Type B pancreatic cell (in vitro differentiated cells): ENCODE measurements around the gene TNFRSF9. TPM values are rescaled to one million over a fixed set of nuclear protein-coding genes. Genes with fewer than 3 reads are reported as not detected.
"Not testable (repeated sequence)": the region's sequence is repeated elsewhere in the genome, so short reads cannot be mapped to it uniquely, and the experiment has no call there.

Source experiments
- DNase-seq: peaks from one replicate; pipeline ENCODE4 v3.0.0; 2021; ENCODE audit warnings: mixed read lengths; ENCODE audit not compliant: unreplicated experiment; ENCODE audit errors: extremely low spot score
- H3K27ac Mint-ChIP-seq: 2 replicates; pipeline ENCODE4 v1.8.0; 2021; ENCODE audit warnings: mild to moderate bottlenecking, mixed read lengths
- H3K27me3 Mint-ChIP-seq: 2 replicates; pipeline ENCODE4 v1.8.0; 2021; ENCODE audit warnings: mixed read lengths
- H3K36me3 Mint-ChIP-seq: 2 replicates; pipeline ENCODE4 v1.8.0; 2021; ENCODE audit warnings: mixed read lengths
- H3K4me1 Mint-ChIP-seq: one replicate; pipeline ENCODE4 v1.8.0; 2021; ENCODE audit warnings: mixed read lengths; ENCODE audit not compliant: unreplicated experiment
- H3K4me3 Mint-ChIP-seq: 2 replicates; pipeline ENCODE4 v1.8.0; 2021; ENCODE audit warnings: mild to moderate bottlenecking, mixed read lengths
- H3K9me3 Mint-ChIP-seq: 2 replicates; pipeline ENCODE4 v1.8.0; 2021; ENCODE audit warnings: mixed read lengths
- CTCF ChIP-seq: fragments of 200-600 bp; sonication (generic); conservative IDR thresholded peaks from 2 replicates; pipeline ENCODE4 v1.5.0; 2021; ENCODE audit warnings: antibody characterized with exemption, mild to moderate bottlenecking
- total RNA-seq: library from RNA; stranded (reverse); gene quantifications from 2 replicates; pipeline ENCODE4 v1.2.1, GENCODE V29; 2021; ENCODE audit warnings: low replicate concordance

The TNFRSF9 gene
- total RNA-seq, 1 donor from 2014 or later, result 0.39 TPM

- Mint-ChIP-seq H3K27ac (no peak overlapping the region), H3K36me3 (no peaks in the 10 kb centered on the region), H3K9me3 (no peaks in the 10 kb centered on the region), H3K4me3 (no peak overlapping the region), H3K27me3 (peaks cover 12% of the 10 kb centered on the region), H3K4me1 (no peaks in the 10 kb centered on the region)
- DNase-seq, result no peak
- no peak for TF ChIP-seq CTCF
Measured at GRCh38 chr1:7922301-7922700, 18.3 kb downstream of the TNFRSF9 start.

- H3K27me3 Mint-ChIP-seq, result peaks cover 7% of the 10 kb centered on the region
- no peaks in the 10 kb centered on the region for H3K9me3 Mint-ChIP-seq
- TF ChIP-seq CTCF, result no peak
- no peak overlapping the region for H3K27ac Mint-ChIP-seq
- no peaks in the 10 kb centered on the region for H3K36me3 Mint-ChIP-seq
- DNase-seq, result no peak
- no peaks in the 10 kb centered on the region for H3K4me1 Mint-ChIP-seq
- no peak overlapping the region for H3K4me3 Mint-ChIP-seq
Measured at GRCh38 chr1:7921796-7922195, 18.8 kb downstream of the TNFRSF9 start.

GRCh38 chr1:7919880-7920279 is 20.8 kb downstream of the TNFRSF9 start:
- no peak for TF ChIP-seq CTCF
- no peak for DNase-seq
- Mint-ChIP-seq H3K4me1 (no peaks in the 10 kb centered on the region), H3K27me3 (no peaks in the 10 kb centered on the region), H3K36me3 (no peaks in the 10 kb centered on the region), H3K27ac (no peak overlapping the region), H3K4me3 (no peak overlapping the region), H3K9me3 (no peaks in the 10 kb centered on the region)

GRCh38 chr1:7917971-7918370 is 22.7 kb downstream of the TNFRSF9 start:
- not testable (repeated sequence) for H3K9me3 Mint-ChIP-seq, H3K4me3 Mint-ChIP-seq, H3K4me1 Mint-ChIP-seq, H3K27me3 Mint-ChIP-seq, DNase-seq, H3K36me3 Mint-ChIP-seq, H3K27ac Mint-ChIP-seq

GRCh38 chr1:7916501-7916830 is 24.2 kb downstream of the TNFRSF9 start:
- DNase-seq, result no peak
- Mint-ChIP-seq H3K9me3 (no peaks in the 10 kb centered on the region), H3K4me3 (no peak overlapping the region), H3K4me1 (no peaks in the 10 kb centered on the region), H3K27ac (no peak overlapping the region), H3K27me3 (peaks cover 14% of the 10 kb centered on the region), H3K36me3 (no peaks in the 10 kb centered on the region)
- no peak for TF ChIP-seq CTCF

DNA sequence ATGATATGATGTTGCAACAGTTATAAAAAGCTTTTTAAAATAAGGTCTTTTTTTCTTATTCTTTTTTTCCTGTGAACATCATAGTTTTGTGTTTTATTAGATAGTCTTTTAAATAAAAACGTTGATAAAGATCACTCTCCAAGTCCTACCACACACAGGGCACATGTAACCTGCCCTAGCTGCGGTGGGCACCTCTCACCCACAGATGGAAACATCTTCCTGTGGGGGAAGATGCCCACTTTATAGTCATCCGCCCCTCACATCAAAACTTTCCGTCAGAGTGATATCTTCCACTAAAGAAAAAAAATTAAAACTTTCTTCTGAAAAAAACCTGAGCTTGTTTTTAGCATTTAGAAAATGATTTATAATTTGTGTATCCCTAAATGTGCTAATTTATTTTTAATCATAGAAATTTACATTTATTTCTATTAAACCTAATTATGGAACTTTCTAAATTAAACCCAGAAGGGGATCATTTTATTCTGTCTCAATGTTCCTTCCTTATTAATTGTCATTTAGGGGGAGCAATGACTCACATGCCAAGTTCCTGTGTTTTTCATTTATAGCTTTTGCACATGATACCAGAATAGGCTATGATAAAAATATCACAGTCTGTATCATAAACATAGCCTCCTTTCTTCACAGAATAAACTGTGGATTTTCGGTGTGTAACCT is 24.7 kb downstream of the TNFRSF9 start:
- Mint-ChIP-seq H3K9me3 (no peaks in the 10 kb centered on the region), H3K27me3 (peaks cover 14% of the 10 kb centered on the region), H3K27ac (no peak overlapping the region), H3K4me1 (no peaks in the 10 kb centered on the region), H3K36me3 (no peaks in the 10 kb centered on the region), H3K4me3 (no peak overlapping the region)
- TF ChIP-seq CTCF, result no peak
- no peak for DNase-seq
